Common myeloid progenitor, CD34-positive (primary cell): Measurements from ENCODE around the gene MRPS18A.
"Not testable (repeated sequence)": the region's sequence is repeated elsewhere in the genome, so short reads cannot be mapped to it uniquely, and the experiment has no call there.

ENCODE experiments used
- CTCF ChIA-PET: fragments of 350-600 bp; sonication (Branson Sonifier 250); formaldehyde crosslinking; loops from one replicate; lab custom pipeline; 2021; ENCODE audit warnings: antibody characterized with exemption; lab: Charles Lee
- POLR2A ChIA-PET: fragments of 350-600 bp; sonication (Branson Sonifier 250); formaldehyde crosslinking; loops from one replicate; lab custom pipeline; 2021; ENCODE audit warnings: antibody characterized with exemption; lab: Charles Lee
- DNase-seq, 3 donors: peaks; one replicate each; pipeline versions ENCODE4 v3.0.0 to v3.0.0-alpha.2; 2013
- H3K27ac ChIP-seq, 2 experiments: 1 replicate in 1 of 2; 2 replicates in 1 of 2; pipeline ENCODE4 v1.7.0; 2013; ENCODE audit warnings: inconsistent platforms in 2 of 2, low read length in 2 of 2, mild to moderate bottlenecking in 2 of 2, low read depth in 1 of 2, moderate library complexity in 1 of 2; ENCODE audit not compliant: severe bottlenecking in 2 of 2, insufficient read depth in 1 of 2, poor library complexity in 1 of 2
- H3K27me3 ChIP-seq, 5 experiments: replicated peaks in 2 of 5; 1 replicate in 3 of 5; 2 replicates in 2 of 5; pipeline versions ENCODE4 v1.6.1 to v1.7.0; 2013; ENCODE audit warnings: low read length in 4 of 5, mild to moderate bottlenecking in 2 of 5, moderate library complexity in 2 of 5, inconsistent platforms in 1 of 5; ENCODE audit not compliant: insufficient read depth in 5 of 5, control insufficient read depth in 4 of 5
- H3K36me3 ChIP-seq, 4 experiments: 1 replicate in 2 of 4; 2 replicates in 2 of 4; pipeline versions ENCODE4 v1.6.1 to v1.7.0; 2013; ENCODE audit warnings: low read length in 3 of 4, control low read depth in 1 of 4, mild to moderate bottlenecking in 1 of 4; ENCODE audit not compliant: control insufficient read depth in 4 of 4, insufficient read depth in 4 of 4
- H3K4me1 ChIP-seq, 4 experiments: 1 replicate in 3 of 4; 2 replicates in 1 of 4; pipeline versions ENCODE4 v1.6.1 to v1.7.1; 2013; ENCODE audit warnings: low read length in 3 of 4, mild to moderate bottlenecking in 3 of 4, control low read depth in 1 of 4, inconsistent platforms in 1 of 4, moderate library complexity in 1 of 4; ENCODE audit not compliant: control insufficient read depth in 4 of 4, insufficient read depth in 4 of 4; ENCODE audit errors: control extremely low read depth in 1 of 4
- H3K4me3 ChIP-seq, 7 experiments: 1 replicate in 4 of 7; 2 replicates in 3 of 7; pipeline versions ENCODE4 v1.5.1 to v1.7.0; 2013; ENCODE audit warnings: mild to moderate bottlenecking in 7 of 7, low read length in 6 of 7, moderate library complexity in 6 of 7, inconsistent platforms in 2 of 7, low read depth in 2 of 7, control low read depth in 1 of 7; ENCODE audit not compliant: insufficient read depth in 4 of 7, control insufficient read depth in 1 of 7; ENCODE audit errors: extremely low read depth in 1 of 7
- H3K9me3 ChIP-seq, 5 experiments: 1 replicate in 4 of 5; 2 replicates in 1 of 5; pipeline versions ENCODE4 v1.6.1 to v1.7.1; 2013; ENCODE audit warnings: low read length in 4 of 5, mild to moderate bottlenecking in 2 of 5, inconsistent platforms in 1 of 5, low read depth in 1 of 5, moderate library complexity in 1 of 5; ENCODE audit not compliant: control insufficient read depth in 4 of 5, insufficient read depth in 2 of 5; ENCODE audit errors: control extremely low read depth in 1 of 5
- WGBS: methylation state at CpG from one replicate; pipeline ENCODE4 v1.1.5; 2013; ENCODE audit not compliant: insufficient coverage; 5-methylcytosine and 5-hydroxymethylcytosine counted together

MRPS18A gene

DNA sequence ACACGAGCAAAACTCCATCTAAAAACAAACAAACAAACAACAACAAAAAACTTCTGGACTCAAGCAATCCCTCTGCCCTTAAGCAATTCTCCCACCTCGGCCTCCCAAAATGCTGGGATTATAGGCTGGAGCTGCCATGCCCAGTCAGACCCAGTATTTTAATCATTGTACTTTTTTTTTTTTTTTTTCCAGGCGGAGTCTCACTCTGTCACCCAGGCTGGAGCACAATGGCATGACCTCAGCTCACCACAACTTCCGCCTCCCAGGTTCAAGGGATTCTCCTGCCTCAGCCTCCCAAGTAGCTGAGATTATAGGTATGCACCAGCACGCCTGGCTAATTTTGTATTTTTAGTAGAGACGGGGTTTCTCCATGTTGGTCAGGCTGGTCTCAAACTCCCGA, 54.6 kb downstream of the MRPS18A start:
- H3K27me3 ChIP-seq, DNase-seq, H3K4me3 ChIP-seq, H3K36me3 ChIP-seq, POLR2A ChIA-PET, H3K27ac ChIP-seq, H3K9me3 ChIP-seq: not testable (repeated sequence)
- CTCF ChIA-PET, result interaction anchor here (0.7 kb wide), 1 partner anchor 59 kb away, joined by 3 read pairs; no protein-coding TSS in a partner anchor
- 98% methylated on average over 5 of the region's 7 CpGs for WGBS
- H3K4me1 ChIP-seq, result peaks cover 9 to 48% (median 34%) of the 10 kb centered on the region in 4 experiments

DNA sequence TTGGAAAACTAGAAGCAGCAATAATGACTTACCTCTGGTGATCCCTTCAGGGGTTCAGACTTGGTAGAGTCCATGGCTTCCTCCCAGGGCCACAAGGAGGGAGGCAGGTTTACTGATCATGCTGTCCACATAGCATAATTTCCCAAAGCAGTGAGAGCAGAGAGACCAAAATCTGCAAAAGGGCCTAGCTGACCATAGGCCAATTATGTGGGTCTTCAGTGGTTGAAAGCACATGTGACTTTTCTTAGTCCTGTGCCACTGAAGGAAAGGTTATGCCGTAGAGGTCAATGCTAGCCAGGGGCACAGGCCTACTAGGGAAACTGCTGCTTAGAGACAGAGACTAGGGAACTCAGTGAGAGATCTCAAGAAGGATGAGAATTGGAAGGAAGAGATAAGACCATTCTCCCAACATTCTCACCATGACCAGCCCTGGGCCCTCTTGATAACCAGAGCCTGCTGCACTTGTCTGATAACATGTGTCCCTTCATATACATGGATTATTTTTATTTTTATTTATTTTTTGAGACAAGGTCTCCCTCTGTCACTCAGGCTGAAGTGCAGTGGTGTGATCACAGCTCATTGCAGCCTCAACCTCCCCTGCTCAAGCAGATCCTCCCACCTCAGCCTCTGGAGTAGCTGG, 56.5 kb downstream of the MRPS18A start:
- ChIA-PET CTCF (interaction anchor here (2.9 kb wide), 1 partner anchor 15 kb away, joined by 9 read pairs; no protein-coding TSS in a partner anchor), POLR2A (no interaction called here)
- peak overlapping the region in 1 of 2 experiments; percentile 92 for H3K27ac ChIP-seq

DNA sequence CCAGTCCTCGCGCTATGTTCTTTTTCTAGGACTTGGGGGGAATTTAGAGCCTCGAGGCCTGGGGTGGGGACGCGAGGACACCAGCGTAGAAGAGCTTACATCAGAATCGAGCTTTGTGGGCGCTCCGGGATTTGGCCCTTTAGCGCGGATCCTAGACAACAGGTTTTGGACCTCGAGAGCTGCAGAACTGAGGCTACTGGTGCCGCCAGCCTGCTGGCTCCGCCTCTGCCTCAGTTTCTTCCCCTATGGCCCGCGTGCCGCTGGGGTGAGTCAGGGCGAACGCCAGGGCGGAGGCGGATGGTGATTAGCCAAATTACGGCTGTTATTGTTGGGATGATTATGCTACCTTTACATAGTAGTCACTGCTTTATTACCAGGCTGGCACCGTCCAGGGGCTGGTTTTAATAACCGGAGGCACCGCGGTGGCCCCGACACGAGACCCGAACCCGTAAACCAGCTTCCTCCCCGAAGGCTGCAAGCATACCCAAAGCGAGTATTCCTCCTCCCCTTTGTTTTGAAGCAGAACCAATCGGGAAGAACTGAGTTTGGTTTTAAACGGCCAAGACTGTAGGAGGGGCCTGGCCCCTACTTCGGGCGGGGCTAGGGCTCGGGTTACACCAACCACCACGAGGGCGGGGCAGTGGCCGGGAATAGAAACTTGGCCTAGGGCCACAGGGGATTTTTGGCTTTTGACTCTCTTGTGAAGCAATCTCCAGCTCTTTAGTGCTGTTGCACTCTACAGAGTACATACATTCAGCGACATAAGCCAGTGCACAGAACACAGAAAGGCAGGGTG, 57.9 kb downstream of the MRPS18A start:
- 0% methylated on average over 28 of the region's 41 CpGs for WGBS
- H3K36me3 ChIP-seq, result peaks cover 3 to 28% (median 16%) of the 10 kb centered on the region in 4 experiments
- no peaks in the 10 kb centered on the region for H3K27me3 ChIP-seq
- no peaks in the 10 kb centered on the region for H3K9me3 ChIP-seq
- peak overlapping the region; percentile 65 to 99 (median 89) for H3K4me3 ChIP-seq
- DNase-seq, result peak; percentile 96 to 99 (median 98)
- peaks cover 4 to 36% (median 28%) of the 10 kb centered on the region in 4 experiments for H3K4me1 ChIP-seq
- POLR2A ChIA-PET, result no interaction called here
- CTCF ChIA-PET, result interaction anchor here (0.7 to 2.9 kb wide), 6 partner anchors 14 to 36 kb away, joined by 3 to 9 read pairs (median 4); no protein-coding TSS in a partner anchor
- H3K27ac ChIP-seq, result peak overlapping the region; percentile 58 to 92

More for the DNA sequence above, 56.5 kb downstream of the MRPS18A start:
- Histone ChIP-seq H3K4me1 (peaks cover 6 to 44% (median 35%) of the 10 kb centered on the region in 4 experiments), H3K27me3 (no peaks in the 10 kb centered on the region), H3K4me3 (no peak overlapping the region), H3K36me3 (peaks cover 0 to 15% (median 3%) of the 10 kb centered on the region in 4 experiments), H3K9me3 (no peaks in the 10 kb centered on the region)
- WGBS, result no CpG with 5 or more reads among the region's 1 CpG
- peak; percentile 72 to 85 (median 75) for DNase-seq

DNA sequence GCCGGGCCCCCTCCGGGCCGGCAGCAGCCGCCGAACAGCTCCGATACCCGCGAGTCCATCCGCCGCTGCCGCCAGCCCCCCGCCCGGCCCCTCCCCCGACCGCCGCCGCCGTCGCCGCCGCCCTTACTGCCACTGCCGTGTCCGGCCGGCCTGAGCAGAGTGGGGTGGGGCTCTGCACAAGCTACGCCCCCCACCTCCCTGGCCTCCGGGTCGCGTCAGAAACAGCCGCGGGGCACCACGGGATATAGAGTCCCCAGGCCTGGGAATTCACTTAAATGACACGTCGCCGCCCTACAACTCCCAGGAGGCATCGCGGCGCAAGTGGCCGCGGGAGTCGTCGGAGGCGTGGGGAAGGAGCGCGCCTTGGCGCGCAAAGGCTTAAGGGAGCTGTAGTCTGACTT, 58.5 kb downstream of the MRPS18A start, which contains the start of gene GTPBP2:
GTPBP2 (minus strand) TSS at position 161 of the 401 bp plus-strand sequence; CDS start at position 59, 102 bp downstream.
- peak; percentile 97 to 99 (median 98) for DNase-seq

DNA sequence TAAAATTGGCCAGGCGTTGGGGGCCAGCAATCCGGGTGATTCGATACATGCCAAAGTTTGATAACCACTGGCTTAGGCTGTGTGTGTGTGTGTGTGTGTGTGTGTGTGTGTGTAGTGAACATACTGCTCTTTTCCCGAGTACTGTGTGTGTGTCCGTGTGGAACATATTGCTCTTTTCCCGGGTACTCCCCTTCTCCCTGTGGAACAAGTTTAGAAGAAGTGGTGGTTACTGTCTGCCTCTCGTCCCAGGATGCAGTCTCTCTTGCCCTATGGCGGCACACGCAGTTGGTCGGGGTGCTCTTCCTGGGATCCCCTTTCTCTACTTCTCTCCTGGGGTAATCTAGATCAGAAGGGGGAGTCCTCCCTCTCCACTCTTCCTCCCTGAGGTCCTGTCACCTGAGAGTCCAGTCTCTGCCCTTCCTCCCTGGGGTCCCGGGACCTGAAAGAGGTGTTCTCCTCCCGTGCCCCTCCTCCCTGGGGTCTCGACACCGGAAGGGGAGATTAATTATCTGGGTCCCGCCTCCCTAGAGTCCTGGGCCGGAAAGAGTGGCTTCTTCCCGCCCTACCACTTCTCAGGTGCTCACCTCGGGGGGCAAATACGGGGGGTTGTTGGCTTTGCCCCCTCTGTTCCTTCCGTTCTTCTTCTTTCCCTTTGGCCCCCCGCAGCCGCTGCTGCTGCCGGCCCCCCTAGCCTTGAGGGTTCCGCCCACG, 59.0 kb downstream of the MRPS18A start:
- no peaks in the 10 kb centered on the region for H3K9me3 ChIP-seq
- H3K27me3 ChIP-seq, result no peaks in the 10 kb centered on the region
- DNase-seq, result peak in 2 of 3 donors; percentile 57 to 72
- H3K4me1 ChIP-seq, result peaks cover 4 to 36% (median 28%) of the 10 kb centered on the region in 4 experiments
- peak overlapping the region; percentile 78 to 92 for H3K27ac ChIP-seq
- WGBS, result 6% methylated on average over 10 of the region's 25 CpGs
- ChIA-PET POLR2A (interaction anchor here (0.6 kb wide), 1 partner anchor 497 kb away, joined by 3 read pairs; no protein-coding TSS in a partner anchor), CTCF (no interaction called here)
- H3K36me3 ChIP-seq, result peaks cover 7 to 40% (median 27%) of the 10 kb centered on the region in 4 experiments
- peak overlapping the region; percentile 82 to 99 (median 92) for H3K4me3 ChIP-seq

More for the DNA sequence above, 58.5 kb downstream of the MRPS18A start, which contains the start of gene GTPBP2:
- H3K27ac ChIP-seq, result peak within 1 kb of the TSS; percentile 78 to 92
- peaks cover 4 to 36% (median 28%) of the 10 kb centered on the region in 4 experiments for H3K4me1 ChIP-seq
- POLR2A ChIA-PET, result interaction anchor here (0.6 kb wide), 1 partner anchor 496 kb away, joined by 3 read pairs; no protein-coding TSS in a partner anchor
- WGBS, result 0% methylated on average over 23 of the region's 46 CpGs
- H3K4me3 ChIP-seq, result peak within 1 kb of the TSS; percentile 82 to 99 (median 92)
- H3K9me3 ChIP-seq, result no peaks in the 10 kb centered on the region
- no peaks in the 10 kb centered on the region for H3K27me3 ChIP-seq
- CTCF ChIA-PET, result interaction anchor here (0.7 to 2.9 kb wide), 6 partner anchors 15 to 36 kb away, joined by 3 to 9 read pairs (median 4); no protein-coding TSS in a partner anchor
- peaks cover 6 to 34% (median 21%) of the 10 kb centered on the region in 4 experiments for H3K36me3 ChIP-seq

DNA sequence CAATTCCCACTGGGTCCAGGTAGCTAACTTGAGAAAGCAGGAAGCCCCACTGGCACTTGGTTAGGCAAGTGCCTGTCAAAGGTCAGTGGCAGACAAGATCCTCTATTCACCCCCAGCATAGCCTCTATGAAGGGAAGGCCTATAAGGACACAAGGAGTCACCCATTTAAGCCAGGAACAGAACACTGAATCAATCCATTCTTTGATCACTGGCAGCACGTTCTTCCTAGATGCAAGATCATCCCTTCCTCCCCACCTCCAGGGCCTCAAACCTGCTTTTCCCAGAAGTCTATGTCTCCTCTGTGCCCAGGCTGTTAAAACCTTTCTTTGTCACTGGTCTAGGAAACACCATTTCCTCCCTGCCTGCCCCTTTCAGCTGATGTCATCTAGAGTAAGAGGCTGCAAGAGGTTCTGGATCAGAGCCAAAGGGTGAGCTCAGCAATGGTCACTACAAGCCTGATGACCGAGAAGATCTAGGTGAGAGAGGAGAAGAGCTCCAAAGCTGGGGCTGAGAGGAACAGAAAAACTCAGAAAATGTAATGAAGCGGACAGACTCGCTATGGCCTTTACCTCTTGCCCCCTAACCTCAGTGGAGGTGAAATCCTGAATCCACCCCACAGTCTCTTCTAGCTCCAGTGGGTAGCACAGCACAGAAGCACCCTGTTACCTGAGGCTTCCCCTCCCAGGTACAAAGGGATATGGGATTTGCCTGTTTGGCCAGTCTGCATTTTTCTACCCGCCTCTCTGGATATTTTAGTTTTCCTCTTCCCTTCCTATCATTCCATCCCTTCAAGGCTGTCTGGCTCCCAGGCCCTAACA, 60.4 kb downstream of the MRPS18A start:
- Histone ChIP-seq H3K27me3 (no peaks in the 10 kb centered on the region), H3K9me3 (no peaks in the 10 kb centered on the region), H3K27ac (peak overlapping the region; percentile 10 to 92), H3K4me3 (peak overlapping the region in 2 of 7 experiments; percentile 28 to 99), H3K36me3 (peaks cover 7 to 52% (median 39%) of the 10 kb centered on the region in 4 experiments), H3K4me1 (peaks cover 4 to 36% (median 28%) of the 10 kb centered on the region in 4 experiments)
- peak in 2 of 3 donors; percentile 17 to 23 for DNase-seq
- ChIA-PET POLR2A (no interaction called here), CTCF (no interaction called here)
- WGBS, result 72% methylated on average over 4 of the region's 5 CpGs
